ENCODE data around the gene PAQR8.

The PAQR8 gene

DNA sequence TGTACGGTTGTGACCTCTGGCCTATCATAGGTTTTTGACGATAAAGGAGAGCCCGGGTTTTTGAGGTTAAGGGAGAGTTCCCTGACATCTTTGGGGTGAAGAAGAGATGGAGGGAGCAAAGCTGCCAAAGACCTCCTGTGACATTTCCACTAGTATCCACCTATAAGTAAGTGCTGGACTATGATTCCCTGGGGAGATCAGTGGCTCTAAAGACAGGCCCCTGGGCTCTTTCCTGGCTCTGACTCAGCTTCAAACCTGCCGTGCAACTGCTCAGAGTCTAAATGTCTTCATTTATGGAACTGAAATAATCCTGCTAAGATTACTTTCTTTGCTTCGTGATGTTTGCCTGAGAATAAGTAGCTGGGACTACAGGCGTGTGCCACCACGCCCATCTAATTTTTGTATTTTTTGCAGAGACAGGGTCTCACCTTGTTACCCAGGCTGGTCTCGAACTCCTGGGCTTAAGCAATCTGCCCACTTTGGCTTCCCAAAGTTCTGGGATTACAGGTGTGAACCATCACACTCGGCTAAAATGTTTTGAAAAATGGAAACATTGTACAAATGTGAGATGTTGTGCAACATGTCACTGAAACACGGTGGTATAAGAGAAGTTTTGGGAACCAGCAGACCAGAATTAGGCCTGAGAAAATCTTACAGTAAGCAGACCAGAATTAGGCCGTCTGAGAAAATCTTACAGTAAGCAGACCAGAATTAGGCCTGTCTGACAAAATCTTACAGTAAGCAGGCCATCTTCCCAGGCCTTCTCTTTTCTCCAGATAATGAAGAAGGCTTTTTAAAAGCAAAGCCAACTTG, 1.1 kb upstream of the PAQR8 start:
- DNase-seq (ENCODE audit: insufficient read length, low spot score) = no peak
- no peak for FAIRE-seq
- TF ChIP-seq, protein P1, sequence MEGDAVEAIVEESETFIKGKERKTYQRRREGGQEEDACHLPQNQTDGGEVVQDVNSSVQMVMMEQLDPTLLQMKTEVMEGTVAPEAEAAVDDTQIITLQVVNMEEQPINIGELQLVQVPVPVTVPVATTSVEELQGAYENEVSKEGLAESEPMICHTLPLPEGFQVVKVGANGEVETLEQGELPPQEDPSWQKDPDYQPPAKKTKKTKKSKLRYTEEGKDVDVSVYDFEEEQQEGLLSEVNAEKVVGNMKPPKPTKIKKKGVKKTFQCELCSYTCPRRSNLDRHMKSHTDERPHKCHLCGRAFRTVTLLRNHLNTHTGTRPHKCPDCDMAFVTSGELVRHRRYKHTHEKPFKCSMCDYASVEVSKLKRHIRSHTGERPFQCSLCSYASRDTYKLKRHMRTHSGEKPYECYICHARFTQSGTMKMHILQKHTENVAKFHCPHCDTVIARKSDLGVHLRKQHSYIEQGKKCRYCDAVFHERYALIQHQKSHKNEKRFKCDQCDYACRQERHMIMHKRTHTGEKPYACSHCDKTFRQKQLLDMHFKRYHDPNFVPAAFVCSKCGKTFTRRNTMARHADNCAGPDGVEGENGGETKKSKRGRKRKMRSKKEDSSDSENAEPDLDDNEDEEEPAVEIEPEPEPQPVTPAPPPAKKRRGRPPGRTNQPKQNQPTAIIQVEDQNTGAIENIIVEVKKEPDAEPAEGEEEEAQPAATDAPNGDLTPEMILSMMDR (IDR thresholded peaks at IDR 0.05; ENCODE audit: insufficient read depth, missing control alignments) = no peak

- TF ChIP-seq, protein P1 (IDR thresholded peaks at IDR 0.05; ENCODE audit: insufficient read depth, missing control alignments) = no peak
- DNase-seq (ENCODE audit: insufficient read length, low spot score) = no peak
- no peak for FAIRE-seq
These were observed 472 bp upstream of the PAQR8 start for GRCh38 chr6:52361414-52361944.

DNA sequence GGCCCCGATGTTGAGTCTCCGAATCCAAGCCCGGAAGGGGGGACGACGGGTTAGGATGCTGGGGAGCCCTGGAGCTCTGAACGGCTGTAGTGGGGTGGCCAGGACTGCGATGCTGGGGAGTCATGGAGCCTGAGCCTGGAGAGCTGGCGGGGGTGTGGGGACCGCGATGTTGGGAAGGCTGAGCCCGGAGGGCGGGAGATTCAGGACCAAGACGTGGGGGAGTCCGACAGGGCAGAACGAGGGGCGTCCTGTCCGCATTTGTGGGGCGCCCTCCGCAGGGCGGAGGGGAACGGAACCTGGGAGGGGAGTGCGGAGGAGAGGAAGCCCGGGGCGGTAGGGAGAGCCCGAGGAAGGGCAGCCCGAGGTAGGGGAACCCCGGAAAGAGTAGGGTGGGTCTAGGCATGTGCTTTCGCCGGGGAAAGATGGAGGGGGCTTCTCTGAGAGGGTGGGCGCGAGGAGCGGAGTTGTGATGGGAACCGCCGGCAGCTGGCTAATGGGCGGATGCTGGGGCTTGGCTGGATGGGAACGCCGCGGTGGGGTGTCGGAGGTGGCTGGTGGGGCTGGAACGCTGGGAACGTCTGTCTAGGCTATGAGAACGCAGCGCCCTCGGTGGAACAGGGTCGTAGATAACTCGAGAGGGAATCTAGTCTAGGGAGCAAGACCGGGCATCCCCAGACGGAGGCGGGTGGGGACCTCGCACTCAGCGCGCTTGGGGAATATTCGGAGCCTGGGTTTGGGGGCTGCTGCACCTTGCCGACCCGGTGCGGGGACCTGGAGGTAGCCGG, 684 bp downstream of the PAQR8 start:
- DNase-seq (ENCODE audit: insufficient read length, low spot score) = peak; percentile 25
- FAIRE-seq = no peak
- TF ChIP-seq, protein P1 (IDR thresholded peaks at IDR 0.05; ENCODE audit: insufficient read depth, missing control alignments) = no peak

DNA sequence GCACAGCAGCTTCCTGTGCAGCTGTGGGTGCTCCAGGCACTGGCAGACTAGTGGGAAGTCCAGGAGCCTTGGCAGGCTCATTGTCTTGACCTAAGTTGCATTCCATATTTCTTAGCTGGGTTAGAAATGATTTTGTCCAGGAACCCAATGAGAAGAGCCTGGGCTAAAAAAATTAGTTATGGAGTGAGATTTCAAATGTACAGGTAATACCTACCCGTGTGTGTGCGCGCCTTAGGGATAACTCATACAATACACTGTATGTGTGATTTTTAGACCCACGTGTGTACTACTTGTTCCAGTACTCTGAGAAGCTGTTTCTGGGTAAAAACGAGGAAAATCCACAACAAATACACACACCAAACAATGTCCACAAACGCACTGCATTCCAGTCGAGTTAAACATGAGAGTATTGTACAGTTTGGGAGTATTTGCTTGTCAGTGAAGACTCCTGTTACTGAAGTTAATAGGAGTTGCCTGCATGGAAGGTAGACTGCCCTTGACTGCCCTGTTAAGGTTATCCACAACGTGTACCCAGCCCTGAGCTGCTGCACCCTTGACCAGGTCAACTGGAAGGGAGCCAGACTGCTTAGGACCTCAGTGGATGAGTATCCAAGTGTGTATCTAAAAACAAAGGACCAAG, 1.4 kb downstream of the PAQR8 start:
- DNase-seq (ENCODE audit: insufficient read length, low spot score) = no peak
- TF ChIP-seq, protein P1 (IDR thresholded peaks at IDR 0.05; ENCODE audit: insufficient read depth, missing control alignments) = no peak
- no peak for FAIRE-seq

DNA sequence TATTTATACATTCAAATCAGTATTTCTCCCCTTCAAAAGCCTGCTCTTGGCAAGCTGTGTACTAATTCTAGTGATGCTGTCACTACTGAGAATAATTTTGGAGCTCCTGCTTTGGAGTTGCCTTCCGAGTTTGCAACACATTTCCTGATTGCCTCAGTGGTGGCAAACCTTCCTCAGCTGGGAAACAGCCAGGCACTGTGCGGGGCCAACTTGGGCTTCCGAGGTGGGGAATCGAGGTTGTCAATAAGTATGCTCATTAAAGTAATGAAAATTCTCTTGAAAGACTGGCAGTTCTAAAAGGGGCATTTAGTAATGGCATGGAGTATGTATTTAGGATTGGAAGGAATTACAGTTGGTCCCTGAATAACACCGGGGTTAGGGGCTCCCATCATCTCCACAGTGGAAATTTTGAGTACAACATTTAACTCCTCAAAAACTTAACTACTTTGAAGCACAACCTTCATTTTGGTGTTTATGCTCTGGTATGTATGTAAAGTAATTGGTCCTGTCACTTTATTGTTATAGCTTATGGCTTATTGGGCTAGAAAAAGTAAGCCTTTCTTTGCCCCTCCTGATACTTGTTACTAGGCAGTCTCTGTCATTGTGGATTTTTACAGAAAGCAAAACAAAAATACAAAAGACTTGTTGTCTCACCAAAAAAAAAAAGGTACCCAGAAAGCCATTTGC, 2.7 kb downstream of the PAQR8 start:
- DNase-seq (ENCODE audit: insufficient read length, low spot score) (no peak), FAIRE-seq (no peak)
- TF ChIP-seq, protein P1 (IDR thresholded peaks at IDR 0.05; ENCODE audit: insufficient read depth, missing control alignments) = no peak

DNA sequence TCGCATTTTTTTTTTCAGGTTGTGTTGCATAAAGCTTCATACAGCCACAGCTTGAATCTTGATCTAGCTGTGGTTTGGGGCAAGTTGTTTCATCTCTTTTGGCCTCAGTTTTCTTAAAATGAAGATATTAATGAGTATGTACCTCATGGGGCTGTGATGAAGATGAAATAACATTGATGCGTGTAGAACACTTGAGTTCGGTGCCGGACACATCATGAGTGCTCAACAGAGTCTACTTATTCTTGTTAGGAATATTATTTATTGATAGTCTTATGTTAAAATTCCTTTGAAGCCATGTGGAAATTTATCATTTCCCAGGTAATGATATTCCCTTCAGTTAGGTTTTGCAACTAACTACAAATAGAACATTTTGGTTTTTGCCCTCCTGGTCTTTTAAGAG, 3.4 kb downstream of the PAQR8 start:
- FAIRE-seq (no peak), DNase-seq (ENCODE audit: insufficient read length, low spot score) (no peak)
- TF ChIP-seq, protein P1 (IDR thresholded peaks at IDR 0.05; ENCODE audit: insufficient read depth, missing control alignments) = no peak
